ENCODE measurements around the gene MCTP2. TPM values are rescaled to one million over a fixed set of nuclear protein-coding genes. Genes with fewer than 3 reads are reported as not detected.

The MCTP2 gene
- total and polyA plus RNA-seq, 2 of the 13 experiments (the other 11 are each of a cell fraction or from before 2014, with no cell fraction given), result 5.1 to 8.6 TPM

DNA sequence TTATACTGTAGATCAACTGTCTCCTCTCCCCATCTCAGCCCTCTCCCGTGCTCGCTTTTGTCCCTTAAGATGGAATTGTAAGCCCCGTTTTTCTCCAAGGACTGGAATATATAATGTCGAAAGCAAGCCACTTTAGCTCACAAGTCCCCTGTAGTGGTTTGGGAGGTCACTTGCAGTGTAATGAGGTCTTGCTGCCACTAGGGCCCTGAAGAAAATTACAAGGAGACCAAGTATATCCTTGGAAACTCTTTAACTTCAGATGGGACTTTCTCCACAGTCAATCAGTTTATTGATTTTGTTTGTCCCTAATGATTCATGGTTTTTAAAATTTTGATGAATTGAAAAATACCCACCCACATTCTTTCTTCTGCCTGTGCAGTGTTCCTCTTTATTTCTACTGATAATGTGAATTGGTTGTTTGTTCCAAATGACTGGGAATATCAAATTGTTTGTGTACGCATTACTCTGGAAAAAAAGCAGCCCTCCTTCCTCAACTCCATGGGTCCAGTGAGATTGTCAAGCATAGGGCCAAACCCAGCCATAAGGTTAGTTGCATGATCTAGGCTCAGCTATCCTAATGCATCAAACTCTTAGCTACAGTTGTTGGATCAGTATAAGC lies 294.8 kb downstream of the MCTP2 start (continued):
- TF ChIP-seq, protein P1, sequence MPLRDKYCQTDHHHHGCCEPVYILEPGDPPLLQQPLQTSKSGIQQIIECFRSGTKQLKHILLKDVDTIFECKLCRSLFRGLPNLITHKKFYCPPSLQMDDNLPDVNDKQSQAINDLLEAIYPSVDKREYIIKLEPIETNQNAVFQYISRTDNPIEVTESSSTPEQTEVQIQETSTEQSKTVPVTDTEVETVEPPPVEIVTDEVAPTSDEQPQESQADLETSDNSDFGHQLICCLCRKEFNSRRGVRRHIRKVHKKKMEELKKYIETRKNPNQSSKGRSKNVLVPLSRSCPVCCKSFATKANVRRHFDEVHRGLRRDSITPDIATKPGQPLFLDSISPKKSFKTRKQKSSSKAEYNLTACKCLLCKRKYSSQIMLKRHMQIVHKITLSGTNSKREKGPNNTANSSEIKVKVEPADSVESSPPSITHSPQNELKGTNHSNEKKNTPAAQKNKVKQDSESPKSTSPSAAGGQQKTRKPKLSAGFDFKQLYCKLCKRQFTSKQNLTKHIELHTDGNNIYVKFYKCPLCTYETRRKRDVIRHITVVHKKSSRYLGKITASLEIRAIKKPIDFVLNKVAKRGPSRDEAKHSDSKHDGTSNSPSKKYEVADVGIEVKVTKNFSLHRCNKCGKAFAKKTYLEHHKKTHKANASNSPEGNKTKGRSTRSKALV (CRISPR knock-in tag; IDR thresholded peaks at IDR 0.05), result no peak
- no peak for TF ChIP-seq ZNF333 (CRISPR knock-in tag; IDR thresholded peaks at IDR 0.05; ENCODE audit: borderline replicate concordance)

DNA sequence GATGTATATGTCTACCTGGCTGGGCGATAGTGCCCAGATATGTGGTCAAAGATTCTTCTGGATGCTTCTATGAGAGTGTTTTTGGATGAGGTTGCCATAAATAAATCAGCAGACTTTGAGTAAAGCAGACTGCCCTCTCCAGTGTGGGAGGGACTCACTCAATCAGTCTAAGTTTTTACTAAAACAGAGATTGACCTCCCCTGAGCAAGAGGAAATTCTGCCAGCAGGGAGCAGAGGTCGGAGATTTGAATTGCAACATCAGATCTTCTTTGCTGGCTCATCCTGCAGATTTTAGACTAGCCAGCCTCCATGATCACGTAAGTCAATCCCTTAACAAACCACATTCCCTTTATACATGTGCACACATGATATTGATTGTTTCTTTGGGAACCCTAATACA lies 300.9 kb downstream of the MCTP2 start:
- FAIRE-seq (no peak), ATAC-seq (no peak), DNase-seq (ENCODE audit: low spot score) (no peak)
- no peak overlapping the region for H3K4me3 ChIP-seq (replicated peaks in 1 of 3; ENCODE audit: insufficient read depth in 1 of 3, low read depth in 2 of 3, low read length in 3 of 3)
- H4K20me1 ChIP-seq (ENCODE audit: insufficient read depth, low read length), result no peaks in the 10 kb centered on the region
- TF ChIP-seq, protein P2, sequence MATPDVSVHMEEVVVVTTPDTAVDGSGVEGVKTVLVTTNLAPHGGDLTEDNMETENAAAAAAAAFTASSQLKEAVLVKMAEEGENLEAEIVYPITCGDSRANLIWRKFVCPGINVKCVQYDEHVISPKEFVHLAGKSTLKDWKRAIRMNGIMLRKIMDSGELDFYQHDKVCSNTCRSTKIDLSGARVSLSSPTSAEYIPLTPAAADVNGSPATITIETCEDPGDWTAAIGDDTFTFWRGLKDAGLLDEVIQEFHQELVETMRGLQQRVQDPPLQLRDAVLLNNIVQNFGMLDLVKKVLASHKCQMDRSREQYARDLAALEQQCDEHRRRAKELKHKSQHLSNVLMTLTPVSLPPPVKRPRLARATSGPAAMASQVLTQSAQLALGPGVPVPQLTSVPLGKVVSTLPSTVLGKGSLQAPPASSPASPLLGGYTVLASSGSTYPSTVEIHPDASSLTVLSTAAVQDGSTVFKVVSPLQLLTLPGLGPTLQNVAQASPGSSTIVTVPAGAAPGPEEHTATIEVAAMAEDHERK (CRISPR knock-in tag; IDR thresholded peaks at IDR 0.05; ENCODE audit: low read depth), result no peak
- no peak for TF ChIP-seq BCL6 (CRISPR knock-in tag; IDR thresholded peaks at IDR 0.05)
- TF ChIP-seq HMG20B (CRISPR knock-in tag; conservative IDR thresholded peaks at IDR 0.05), result no peak
- TF ChIP-seq TMF1 (CRISPR knock-in tag; IDR thresholded peaks at IDR 0.05; ENCODE audit: low read depth), result no peak
- TF ChIP-seq ZNF335 (CRISPR knock-in tag; IDR thresholded peaks at IDR 0.05), result no peak
- H3K9me3 ChIP-seq (ENCODE audit: low read length), result peaks cover 18% of the 10 kb centered on the region
- H3K27me3 ChIP-seq (ENCODE audit: control insufficient read depth in 1 of 2, insufficient read depth in 2 of 2, low read length in 2 of 2), result no peaks in the 10 kb centered on the region
- in situ Hi-C loops (cut with HindIII; ENCODE audit: extremely low pct_ligation_motif_present, low pct_unique_long_range_greater_than_20kb), result no loop called here
- no peak overlapping the region for H3K4me2 ChIP-seq (ENCODE audit: low read depth, low read length)
- 5% methylated on average over 3 of the region's 3 CpGs for WGBS (ENCODE audit: low lambda C conversion rate)
- CTCF ChIA-PET (ENCODE audit: low intra/inter-chr PET ratio, low total read pairs), result no interaction called here
- H3K4me1 ChIP-seq (ENCODE audit: insufficient read depth, low read length), result no peaks in the 10 kb centered on the region
- H3K36me3 ChIP-seq (replicated peaks in 1 of 2; ENCODE audit: control insufficient read depth in 1 of 2, insufficient read depth in 2 of 2, low read length in 2 of 2), result no peaks in the 10 kb centered on the region
- H3K27ac ChIP-seq (ENCODE audit: extremely low read length, insufficient read depth, low read length), result no peak overlapping the region
- no TSS peak for BruUV-seq (replicated peaks)
- POLR2A ChIA-PET, result no interaction called here
- intact Hi-C loops (cut with micrococcal nuclease; ENCODE audit: unreplicated experiment), result no loop called here
- no peaks in the 10 kb centered on the region for H3K79me2 ChIP-seq (ENCODE audit: insufficient read depth, low read length)
- H2AFZ ChIP-seq (ENCODE audit: low read length), result no peak overlapping the region
- H3K9ac ChIP-seq (ENCODE audit: insufficient read depth, low read depth, low read length), result no peak overlapping the region

Measured in HepG2 (cell line).